ENCODE measurements around the gene MYO7B.

MYO7B gene

GRCh38 chr2:127535422-127535901 is at the start of gene MYO7B:
TSS of gene MYO7B (plus strand) at chr2:127535683. CDS start at chr2:127559723, 24,040 bp downstream.
- Histone ChIP-seq H4K20me1 (ENCODE audit: insufficient read depth, low read length) (no peaks in the 10 kb centered on the region), H3K9me3 (replicated peaks; ENCODE audit: insufficient read depth, low read length) (no peaks in the 10 kb centered on the region), H2AFZ (ENCODE audit: low read length) (no peak within 1 kb of the TSS), H3K4me1 (ENCODE audit: low read length) (no peaks in the 10 kb centered on the region), H3K27me3 (replicated peaks; ENCODE audit: insufficient read depth, low read length) (peaks cover 22% of the 10 kb centered on the region), H3F3A (ENCODE audit: insufficient read depth, low read length) (no peaks in the 10 kb centered on the region), H3K36me3 (replicated peaks; ENCODE audit: insufficient read depth, low read length) (no peaks in the 10 kb centered on the region), H3K79me2 (ENCODE audit: low read length) (no peaks in the 10 kb centered on the region), H3K9ac (ENCODE audit: low read length) (no peak within 1 kb of the TSS), H3K9me2 (replicated peaks; ENCODE audit: insufficient read depth, low read length) (no peaks in the 10 kb centered on the region), H3K4me2 (ENCODE audit: low read depth, low read length) (no peak within 1 kb of the TSS), H3K27ac (ENCODE audit: low read length) (no peak within 1 kb of the TSS), H3K4me3 (ENCODE audit: low read length) (no peak within 1 kb of the TSS)
- TF ChIP-seq EZH2phosphoT487 (IDR thresholded peaks at IDR 0.05; ENCODE audit: low read length) (no peak), CTCF (IDR thresholded peaks at IDR 0.05; ENCODE audit: low read length) (no peak)
- no peak for DNase-seq

- no peaks in the 10 kb centered on the region for H3K9me3 ChIP-seq (replicated peaks; ENCODE audit: insufficient read depth, low read length)
- no peaks in the 10 kb centered on the region for H3K27me3 ChIP-seq (replicated peaks; ENCODE audit: insufficient read depth, low read length)
- peaks cover 22% of the 10 kb centered on the region for H3K36me3 ChIP-seq (replicated peaks; ENCODE audit: insufficient read depth, low read length)
- H3F3A ChIP-seq (ENCODE audit: insufficient read depth, low read length), result no peaks in the 10 kb centered on the region
- H3K9me2 ChIP-seq (replicated peaks; ENCODE audit: insufficient read depth, low read length), result no peaks in the 10 kb centered on the region
- TF ChIP-seq EZH2 (optimal IDR thresholded peaks at IDR 0.05; ENCODE audit: low read depth, low read length) (no peak), CTCF (IDR thresholded peaks at IDR 0.05; ENCODE audit: low read length) (no peak), EZH2phosphoT487 (IDR thresholded peaks at IDR 0.05; ENCODE audit: low read length) (no peak)
- no peak overlapping the region for H3K9ac ChIP-seq (ENCODE audit: low read length)
- no peak for DNase-seq
- no peak overlapping the region for H3K27ac ChIP-seq (ENCODE audit: low read length)
- H3K4me3 ChIP-seq (ENCODE audit: low read length), result no peak overlapping the region
- no peaks in the 10 kb centered on the region for H4K20me1 ChIP-seq (ENCODE audit: insufficient read depth, low read length)
- H3K4me2 ChIP-seq (ENCODE audit: low read depth, low read length), result no peak overlapping the region
- H2AFZ ChIP-seq (ENCODE audit: low read length), result no peak overlapping the region
- no peaks in the 10 kb centered on the region for H3K79me2 ChIP-seq (ENCODE audit: low read length)
- no peaks in the 10 kb centered on the region for H3K4me1 ChIP-seq (ENCODE audit: low read length)
These were observed 49.8 kb upstream of the MYO7B start for GRCh38 chr2:127485694-127486071.

- no peaks in the 10 kb centered on the region for H3K9me2 ChIP-seq (replicated peaks; ENCODE audit: insufficient read depth, low read length)
- no peak overlapping the region for H3K4me2 ChIP-seq (ENCODE audit: low read depth, low read length)
- no peaks in the 10 kb centered on the region for H3K79me2 ChIP-seq (ENCODE audit: low read length)
- H3K27ac ChIP-seq (ENCODE audit: low read length), result no peak overlapping the region
- H3F3A ChIP-seq (ENCODE audit: insufficient read depth, low read length), result no peaks in the 10 kb centered on the region
- H3K9me3 ChIP-seq (replicated peaks; ENCODE audit: insufficient read depth, low read length), result no peaks in the 10 kb centered on the region
- no peaks in the 10 kb centered on the region for H3K27me3 ChIP-seq (replicated peaks; ENCODE audit: insufficient read depth, low read length)
- H3K36me3 ChIP-seq (replicated peaks; ENCODE audit: insufficient read depth, low read length), result peaks cover 22% of the 10 kb centered on the region
- H4K20me1 ChIP-seq (ENCODE audit: insufficient read depth, low read length), result no peaks in the 10 kb centered on the region
- H3K4me3 ChIP-seq (ENCODE audit: low read length), result no peak overlapping the region
- no peak overlapping the region for H3K9ac ChIP-seq (ENCODE audit: low read length)
- H3K4me1 ChIP-seq (ENCODE audit: low read length), result no peaks in the 10 kb centered on the region
- no peak for DNase-seq
- TF ChIP-seq EZH2phosphoT487 (IDR thresholded peaks at IDR 0.05; ENCODE audit: low read length) (no peak), EZH2 (optimal IDR thresholded peaks at IDR 0.05; ENCODE audit: low read depth, low read length) (no peak), CTCF (IDR thresholded peaks at IDR 0.05; ENCODE audit: low read length) (no peak)
- H2AFZ ChIP-seq (ENCODE audit: low read length), result no peak overlapping the region
These were observed 49.0 kb upstream of the MYO7B start for GRCh38 chr2:127486247-127487058.
